Thyroid gland (tissue), 4 donors: ENCODE data around the gene PAQR8.

Source experiments
- POLR2A ChIP-seq, 2 donors: fragments of 450-650 bp; IDR thresholded peaks; one replicate each; pipeline ENCODE4 v1.6.1; 2017; ENCODE audit warnings: antibody characterized with exemption in 2 of 2, mild to moderate bottlenecking in 2 of 2, moderate library complexity in 1 of 2
- TF ChIP-seq, protein P1 (sequence below), 6 experiments: fragments of 200-600 bp in 3 of 6; fragments of 450-650 bp in 3 of 6; sonication (generic) in 3 of 6; IDR thresholded peaks; one replicate each; pipeline ENCODE4 v1.5.1; 2016 to 2019; ENCODE audit warnings: antibody characterized with exemption in 6 of 6, mild to moderate bottlenecking in 2 of 6, inconsistent platforms in 1 of 6, moderate library complexity in 1 of 6

- no peak for TF ChIP-seq POLR2A (IDR thresholded peaks at IDR 0.05)
- TF ChIP-seq, protein P1, sequence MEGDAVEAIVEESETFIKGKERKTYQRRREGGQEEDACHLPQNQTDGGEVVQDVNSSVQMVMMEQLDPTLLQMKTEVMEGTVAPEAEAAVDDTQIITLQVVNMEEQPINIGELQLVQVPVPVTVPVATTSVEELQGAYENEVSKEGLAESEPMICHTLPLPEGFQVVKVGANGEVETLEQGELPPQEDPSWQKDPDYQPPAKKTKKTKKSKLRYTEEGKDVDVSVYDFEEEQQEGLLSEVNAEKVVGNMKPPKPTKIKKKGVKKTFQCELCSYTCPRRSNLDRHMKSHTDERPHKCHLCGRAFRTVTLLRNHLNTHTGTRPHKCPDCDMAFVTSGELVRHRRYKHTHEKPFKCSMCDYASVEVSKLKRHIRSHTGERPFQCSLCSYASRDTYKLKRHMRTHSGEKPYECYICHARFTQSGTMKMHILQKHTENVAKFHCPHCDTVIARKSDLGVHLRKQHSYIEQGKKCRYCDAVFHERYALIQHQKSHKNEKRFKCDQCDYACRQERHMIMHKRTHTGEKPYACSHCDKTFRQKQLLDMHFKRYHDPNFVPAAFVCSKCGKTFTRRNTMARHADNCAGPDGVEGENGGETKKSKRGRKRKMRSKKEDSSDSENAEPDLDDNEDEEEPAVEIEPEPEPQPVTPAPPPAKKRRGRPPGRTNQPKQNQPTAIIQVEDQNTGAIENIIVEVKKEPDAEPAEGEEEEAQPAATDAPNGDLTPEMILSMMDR (IDR thresholded peaks at IDR 0.05): no peak
Measured at GRCh38 chr6:52392944-52393343, 31.0 kb downstream of the PAQR8 start.
